WTC11 (cell line): ENCODE results near the gene MARS1.

Source experiments
- ATF3 ChIP-seq: sonication (generic); formaldehyde crosslinking; conservative IDR thresholded peaks from 2 replicates; pipeline ENCODE4 v1.8.1; 2022; ENCODE audit warnings: mild to moderate bottlenecking, missing genetic modification reagents
- CBFB ChIP-seq: sonication (generic); formaldehyde crosslinking; IDR thresholded peaks from 2 replicates; pipeline ENCODE4 v1.8.1; 2022; ENCODE audit warnings: mild to moderate bottlenecking, low read depth, missing genetic modification reagents
- CTCF ChIP-seq: fragments of 200-600 bp; IDR thresholded peaks from 2 replicates; pipeline ENCODE4 v1.8.0; 2022; ENCODE audit warnings: antibody characterized with exemption
- SP1 ChIP-seq: sonication (generic); formaldehyde crosslinking; conservative IDR thresholded peaks from 2 replicates; pipeline ENCODE4 v1.8.1; 2022; ENCODE audit warnings: missing genetic modification reagents

GRCh38 chr12:57527184-57527583, 39.3 kb downstream of the MARS1 start:
- TF ChIP-seq CTCF (no peak), CBFB (CRISPR knock-in tag) (no peak), ATF3 (CRISPR knock-in tag) (no peak), SP1 (no peak)
